Kidney (tissue), 14 donors: ENCODE data around the gene ABL1. TPM values are rescaled to one million over a fixed set of nuclear protein-coding genes. Genes with fewer than 3 reads are reported as not detected.
A peak's percentile ranks its signal among the peaks of the same experiment; 100 is the strongest.

Experiments
- DNase-seq, 5 donors: peaks; one replicate each; pipeline ENCODE4 v3.0.0-alpha.2; 2013 to 2020
- FAIRE-seq: peaks from 2 replicates; lab custom pipeline; 2012; peaks lifted over from hg19 to GRCh38; lab: Jason Lieb, UNC
- H3K27ac ChIP-seq, 2 donors: one replicate each; pipeline ENCODE4 v1.7.0; 2013; ENCODE audit warnings: low read depth in 2 of 2, low read length in 2 of 2, inconsistent platforms in 1 of 2
- H3K27me3 ChIP-seq: one replicate; pipeline ENCODE4 v1.7.1; 2013; ENCODE audit warnings: low read length, inconsistent platforms; ENCODE audit not compliant: control insufficient read depth, insufficient read depth
- H3K36me3 ChIP-seq, 3 donors: one replicate each; pipeline versions ENCODE4 v1.7.0 to v1.7.1; 2013; ENCODE audit warnings: low read length in 3 of 3, control low read depth in 1 of 3, inconsistent platforms in 1 of 3; ENCODE audit not compliant: insufficient read depth in 3 of 3, control insufficient read depth in 2 of 3
- H3K4me1 ChIP-seq, 3 donors: one replicate each; pipeline versions ENCODE4 v1.7.0 to v1.7.1; 2013; ENCODE audit warnings: low read length in 3 of 3, inconsistent platforms in 1 of 3, low read depth in 1 of 3; ENCODE audit not compliant: control insufficient read depth in 2 of 3, insufficient read depth in 2 of 3
- H3K4me3 ChIP-seq, 3 donors: one replicate each; pipeline versions ENCODE4 v1.7.0 to v1.8.1; 2013; ENCODE audit warnings: low read length in 3 of 3, control low read depth in 1 of 3, inconsistent platforms in 1 of 3
- H3K9ac ChIP-seq, 3 donors: one replicate each; pipeline versions ENCODE4 v1.7.0 to v1.7.1; 2013; ENCODE audit warnings: low read length in 3 of 3, control low read depth in 1 of 3, inconsistent platforms in 1 of 3
- H3K9me3 ChIP-seq, 3 donors: one replicate each; pipeline versions ENCODE4 v1.7.0 to v1.7.1; 2013; ENCODE audit warnings: low read length in 3 of 3, control low read depth in 1 of 3, inconsistent platforms in 1 of 3; ENCODE audit not compliant: control insufficient read depth in 2 of 3, insufficient read depth in 1 of 3
- CTCF ChIP-seq: IDR thresholded peaks from 3 replicates; pipeline ENCODE4 v1.5.1; 2012; ENCODE audit warnings: mild to moderate bottlenecking, moderate library complexity, borderline replicate concordance; ENCODE audit not compliant: insufficient read depth; ENCODE audit errors: extremely low read depth
- intact Hi-C: fragments of 100-400 bp; cut with DNase I; formaldehyde crosslinking; loops from one replicate; pipeline ENCODE4 v1.11.1; 2022
- polyA plus RNA-seq: library from polyadenylated mRNA; stranded (reverse); fragments of 350-450 nt; fragmentation: Illumina TruSeq; extraction: RNeasy Lipid Tissue Mini Kit (QIAGEN cat#74804); gene quantifications from one replicate; pipeline ENCODE4 v1.2.3, GENCODE V29; 2014; ENCODE audit warnings: low read depth, low replicate concordance; ENCODE audit not compliant: insufficient read depth
- total RNA-seq: library from RNA; stranded (reverse); fragmentation: NEBNext Ultra II Directional; extraction: Animal tissue kit (Norgen Biotek cat#: 25700); gene quantifications from one replicate; pipeline ENCODE4 v1.2.1, GENCODE V29; 2021
- donor health status: control.
- donor health status: control.
- donor health status: control.
- donor health status: control.
- donor health status: control.
- donor health status: DM: yes; HTN: yes; CAD: no.
- donor health status: Normal renal cell carcinoma (clear cell type).

Gene ABL1
- total and polyA plus RNA-seq, 2 donors from 2014 or later, result 15.0 to 63.6 TPM

DNA sequence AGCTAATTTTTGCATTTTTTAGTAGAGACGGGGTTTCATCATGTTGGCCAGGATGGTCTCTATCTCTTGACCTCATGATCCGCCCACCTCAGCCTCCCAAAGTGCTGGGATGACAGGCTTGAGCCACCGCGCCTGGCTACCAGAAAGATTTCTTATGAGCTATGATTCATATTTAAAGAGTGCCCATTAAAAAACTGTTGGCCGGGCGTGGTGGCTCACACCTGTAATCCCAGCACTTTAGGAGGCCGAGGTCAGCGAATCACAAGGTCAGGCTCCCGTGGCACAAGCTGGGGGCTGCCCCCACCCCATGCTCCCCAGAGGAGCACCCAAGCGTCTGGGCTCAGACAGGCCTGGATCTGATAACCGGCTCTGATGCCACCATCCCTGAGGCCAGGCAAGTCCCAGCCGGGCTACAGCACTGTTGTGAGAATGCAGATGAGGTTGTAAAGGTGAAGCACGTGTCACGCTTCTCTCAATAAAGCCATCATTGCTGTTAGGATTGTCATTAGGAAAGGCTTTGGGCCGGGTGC lies 47.7 kb downstream of the ABL1 start:
- DNase-seq (peak in 1 of 5 donors; percentile 42), FAIRE-seq (no peak)
- Histone ChIP-seq H3K36me3 (peaks cover 7 to 72% (median 42%) of the 10 kb centered on the region in 3 donors), H3K4me3 (no peak overlapping the region), H3K9me3 (no peaks in the 10 kb centered on the region), H3K9ac (no peak overlapping the region), H3K27ac (no peak overlapping the region), H3K27me3 (no peaks in the 10 kb centered on the region), H3K4me1 (no peaks in the 10 kb centered on the region)
- intact Hi-C loops, result no loop called here
- no peak for TF ChIP-seq CTCF

DNA sequence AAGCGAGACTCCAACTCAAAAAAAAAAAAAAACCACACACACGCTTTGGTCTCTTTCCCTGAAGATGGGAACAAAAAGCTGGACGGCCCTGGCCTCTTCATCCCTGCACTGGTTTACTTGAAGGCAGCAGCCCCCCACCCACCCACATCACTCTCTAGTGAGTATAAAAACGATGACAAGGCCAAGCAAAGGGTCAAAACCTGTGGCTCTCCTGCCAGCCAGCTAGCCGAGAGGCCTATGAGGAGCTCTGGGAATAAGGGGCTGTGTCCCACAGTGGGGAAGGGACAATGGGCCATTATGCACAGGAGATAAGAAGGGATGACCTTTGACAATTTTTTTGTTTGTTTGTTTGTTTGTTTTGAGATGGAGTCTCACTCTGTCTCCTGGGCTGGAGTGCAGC lies 48.4 kb downstream of the ABL1 start:
- H3K9ac ChIP-seq, result no peak overlapping the region
- no peak overlapping the region for H3K4me3 ChIP-seq
- intact Hi-C loops, result no loop called here
- no peaks in the 10 kb centered on the region for H3K27me3 ChIP-seq
- H3K9me3 ChIP-seq, result no peaks in the 10 kb centered on the region
- DNase-seq (peak in 1 of 5 donors; percentile 32), FAIRE-seq (no peak)
- peaks cover 7 to 69% (median 41%) of the 10 kb centered on the region in 3 donors for H3K36me3 ChIP-seq
- no peaks in the 10 kb centered on the region for H3K4me1 ChIP-seq
- no peak overlapping the region for H3K27ac ChIP-seq
- TF ChIP-seq CTCF, result no peak

DNA sequence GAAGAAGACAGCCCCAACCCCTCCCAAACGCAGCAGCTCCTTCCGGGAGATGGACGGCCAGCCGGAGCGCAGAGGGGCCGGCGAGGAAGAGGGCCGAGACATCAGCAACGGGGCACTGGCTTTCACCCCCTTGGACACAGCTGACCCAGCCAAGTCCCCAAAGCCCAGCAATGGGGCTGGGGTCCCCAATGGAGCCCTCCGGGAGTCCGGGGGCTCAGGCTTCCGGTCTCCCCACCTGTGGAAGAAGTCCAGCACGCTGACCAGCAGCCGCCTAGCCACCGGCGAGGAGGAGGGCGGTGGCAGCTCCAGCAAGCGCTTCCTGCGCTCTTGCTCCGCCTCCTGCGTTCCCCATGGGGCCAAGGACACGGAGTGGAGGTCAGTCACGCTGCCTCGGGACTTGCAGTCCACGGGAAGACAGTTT lies 49.1 kb downstream of the ABL1 start:
- peaks cover 7 to 66% (median 39%) of the 10 kb centered on the region in 3 donors for H3K36me3 ChIP-seq
- no peaks in the 10 kb centered on the region for H3K4me1 ChIP-seq
- no peak overlapping the region for H3K27ac ChIP-seq
- intact Hi-C loops, result no loop called here
- H3K4me3 ChIP-seq, result no peak overlapping the region
- FAIRE-seq, result no peak
- no peak overlapping the region for H3K9ac ChIP-seq
- DNase-seq, result peak in 1 of 5 donors; percentile 71
- TF ChIP-seq CTCF, result no peak
- no peaks in the 10 kb centered on the region for H3K9me3 ChIP-seq
- no peaks in the 10 kb centered on the region for H3K27me3 ChIP-seq
